Measurements from ENCODE around the gene ARID1B. TPM values are rescaled to one million over a fixed set of nuclear protein-coding genes. Genes with fewer than 3 reads are reported as not detected.

ARID1B gene
- total and polyA plus RNA-seq, 2 of the 4 experiments (the other 2 are of a cell fraction): 14.5 to 20.1 TPM

GRCh38 chr6:156970595-156971112 is 193.5 kb downstream of the ARID1B start:
- CTCF ChIA-PET: no interaction called here
- no CpG with 5 or more reads among the region's 2 CpGs for WGBS, 2 experiments (ENCODE audit: extremely low coverage in 2 of 2, insufficient read length in 1 of 2)
- H4K8ac ChIP-seq (ENCODE audit: low read depth in 2 of 2, low read length in 2 of 2): no peak overlapping the region

More at GRCh38 chr6:156970595-156971112, 193.5 kb downstream of the ARID1B start:
- no peak overlapping the region for H2BK5ac ChIP-seq (ENCODE audit: low read depth, low read length, poor library complexity, severe bottlenecking)
- DNase-seq (no peak), ATAC-seq (ENCODE audit: low read depth) (no peak)
- H2AK9ac ChIP-seq (replicated peaks; ENCODE audit: low read depth, low read length, poor library complexity): no peak overlapping the region
- H3K23ac ChIP-seq (ENCODE audit: low read depth, low read length): no peak overlapping the region
- intact Hi-C loops (cut with micrococcal nuclease): no loop called here
- no peak overlapping the region for H3K14ac ChIP-seq (replicated peaks; ENCODE audit: low read depth, low read length)
- H4K91ac ChIP-seq (ENCODE audit: insufficient read depth, low read depth, low read length): no peak overlapping the region
- H2BK20ac ChIP-seq (ENCODE audit: low read depth, low read length): no peak overlapping the region
- no peak overlapping the region for H3K9ac ChIP-seq (ENCODE audit: low read depth, low read length)
- TF ChIP-seq CEBPB (IDR thresholded peaks at IDR 0.05; ENCODE audit: low read depth, low read length) (no peak), MAFK (IDR thresholded peaks at IDR 0.05; ENCODE audit: low read depth, low read length) (no peak), MAZ (IDR thresholded peaks at IDR 0.05; ENCODE audit: borderline replicate concordance, low read depth, low read length) (no peak), RCOR1 (IDR thresholded peaks at IDR 0.05; ENCODE audit: insufficient replicate concordance, low read length) (no peak), POLR2A (IDR thresholded peaks at IDR 0.05; ENCODE audit: low read depth, low read length) (no peak), CTCF (conservative IDR thresholded peaks at IDR 0.05; ENCODE audit: low read depth, low read length) (no peak), MXI1 (IDR thresholded peaks at IDR 0.05; ENCODE audit: borderline replicate concordance, low read depth, low read length) (no peak)
- no peak overlapping the region for H3K4me3 ChIP-seq (ENCODE audit: insufficient read depth, low read depth, low read length)
- no peak overlapping the region for H2AFZ ChIP-seq (replicated peaks; ENCODE audit: low read length, poor library complexity)
- no peak overlapping the region for H3K4me2 ChIP-seq (ENCODE audit: low read depth, low read length)
- H2BK120ac ChIP-seq (ENCODE audit: low read depth, low read length): no peak overlapping the region
- no peak overlapping the region for H3K4ac ChIP-seq (ENCODE audit: low read depth, low read length)
- no peak overlapping the region for H3K18ac ChIP-seq (ENCODE audit: low read depth, low read length)
- POLR2A ChIA-PET (ENCODE audit: unreplicated experiment): no interaction called here
- no peak overlapping the region for H2AK5ac ChIP-seq (ENCODE audit: low read depth, low read length)
- in situ Hi-C loops (cut with MboI; ENCODE audit: low sequenced_read_pairs): no loop called here
- H3K9me1 ChIP-seq (ENCODE audit: insufficient read depth, low read length): no peaks in the 10 kb centered on the region; the same call in 1 of the 2 replicates
- peaks cover 33 to 56% of the 10 kb centered on the region in 2 experiments for H3K79me1 ChIP-seq (ENCODE audit: low read depth in 1 of 2, low read length in 2 of 2)
- peaks cover 21% of the 10 kb centered on the region for H4K20me1 ChIP-seq (ENCODE audit: insufficient read depth, low read length)
- H3K4me1 ChIP-seq (ENCODE audit: control insufficient read depth, insufficient read depth, low read length): no peaks in the 10 kb centered on the region
- no peak overlapping the region for H4K5ac ChIP-seq (ENCODE audit: low read depth, low read length)
- H2BK15ac ChIP-seq (ENCODE audit: low read depth, low read length): no peak overlapping the region
- no TSS peak for BruUV-seq (replicated peaks)
- no peaks in the 10 kb centered on the region for H3K36me3 ChIP-seq (ENCODE audit: control insufficient read depth, insufficient read depth, low read length)
- H3K27ac ChIP-seq (ENCODE audit: insufficient read depth, low read length): no peak overlapping the region
- no peak overlapping the region for H3K56ac ChIP-seq (ENCODE audit: extremely low read depth, insufficient read depth, low read length)
- no peaks in the 10 kb centered on the region for H3K9me3 ChIP-seq (ENCODE audit: control insufficient read depth, insufficient read depth, low read length)
- dilution Hi-C loops (cut with HindIII; ENCODE audit: low sequenced_read_pairs, unreplicated experiment): no loop called here
- H3K27me3 ChIP-seq (ENCODE audit: control insufficient read depth, insufficient read depth, low read length): no peaks in the 10 kb centered on the region

Data from IMR-90 (cell line).